ENCODE measurements around the gene GPD1L.

The GPD1L gene

GRCh38 chr3:32118215-32118614 lies 11.8 kb downstream of the GPD1L start:
- no peak overlapping the region for H3K27ac ChIP-seq (ENCODE audit: extremely low read depth, low read depth, low read length)
- ChIA-PET CTCF (no interaction called here), POLR2A (no interaction called here)
- no peak for TF ChIP-seq MYNN (tag by site-specific recombination; IDR thresholded peaks at IDR 0.05; ENCODE audit: borderline replicate concordance)
- no peak for TF ChIP-seq EGR2 (tag by site-specific recombination; IDR thresholded peaks at IDR 0.05; ENCODE audit: low read depth)
- TF ChIP-seq, protein P1, sequence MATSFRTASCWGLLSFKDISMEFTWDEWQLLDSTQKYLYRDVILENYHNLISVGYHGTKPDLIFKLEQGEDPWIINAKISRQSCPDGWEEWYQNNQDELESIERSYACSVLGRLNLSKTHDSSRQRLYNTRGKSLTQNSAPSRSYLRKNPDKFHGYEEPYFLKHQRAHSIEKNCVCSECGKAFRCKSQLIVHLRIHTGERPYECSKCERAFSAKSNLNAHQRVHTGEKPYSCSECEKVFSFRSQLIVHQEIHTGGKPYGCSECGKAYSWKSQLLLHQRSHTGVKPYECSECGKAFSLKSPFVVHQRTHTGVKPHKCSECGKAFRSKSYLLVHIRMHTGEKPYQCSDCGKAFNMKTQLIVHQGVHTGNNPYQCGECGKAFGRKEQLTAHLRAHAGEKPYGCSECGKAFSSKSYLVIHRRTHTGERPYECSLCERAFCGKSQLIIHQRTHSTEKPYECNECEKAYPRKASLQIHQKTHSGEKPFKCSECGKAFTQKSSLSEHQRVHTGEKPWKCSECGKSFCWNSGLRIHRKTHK (tag by site-specific recombination; IDR thresholded peaks at IDR 0.05) = no peak
- TF ChIP-seq ZNF639 (tag by site-specific recombination; IDR thresholded peaks at IDR 0.05) = no peak
- no peak for TF ChIP-seq ZFP37 (tag by site-specific recombination; IDR thresholded peaks at IDR 0.05)
- no peak for TF ChIP-seq ZNF112 (tag by site-specific recombination; IDR thresholded peaks at IDR 0.05)
- no peak for TF ChIP-seq ZNF654 (tag by site-specific recombination; IDR thresholded peaks at IDR 0.05; ENCODE audit: low read depth)
- no peak for TF ChIP-seq ZNF132 (tag by site-specific recombination; IDR thresholded peaks at IDR 0.05; ENCODE audit: borderline replicate concordance)
- no peak for TF ChIP-seq ZNF561 (tag by site-specific recombination; IDR thresholded peaks at IDR 0.05; ENCODE audit: borderline replicate concordance)
- no peak for TF ChIP-seq FEZF1 (tag by site-specific recombination; IDR thresholded peaks at IDR 0.05)
- TF ChIP-seq, protein P2, sequence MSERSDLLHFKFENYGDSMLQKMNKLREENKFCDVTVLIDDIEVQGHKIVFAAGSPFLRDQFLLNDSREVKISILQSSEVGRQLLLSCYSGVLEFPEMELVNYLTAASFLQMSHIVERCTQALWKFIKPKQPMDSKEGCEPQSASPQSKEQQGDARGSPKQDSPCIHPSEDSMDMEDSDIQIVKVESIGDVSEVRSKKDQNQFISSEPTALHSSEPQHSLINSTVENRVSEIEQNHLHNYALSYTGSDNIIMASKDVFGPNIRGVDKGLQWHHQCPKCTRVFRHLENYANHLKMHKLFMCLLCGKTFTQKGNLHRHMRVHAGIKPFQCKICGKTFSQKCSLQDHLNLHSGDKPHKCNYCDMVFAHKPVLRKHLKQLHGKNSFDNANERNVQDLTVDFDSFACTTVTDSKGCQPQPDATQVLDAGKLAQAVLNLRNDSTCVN (tag by site-specific recombination; optimal IDR thresholded peaks at IDR 0.05) = no peak
- no peak for TF ChIP-seq YY1 (tag by site-specific recombination; IDR thresholded peaks at IDR 0.05)
- TF ChIP-seq, protein P3, sequence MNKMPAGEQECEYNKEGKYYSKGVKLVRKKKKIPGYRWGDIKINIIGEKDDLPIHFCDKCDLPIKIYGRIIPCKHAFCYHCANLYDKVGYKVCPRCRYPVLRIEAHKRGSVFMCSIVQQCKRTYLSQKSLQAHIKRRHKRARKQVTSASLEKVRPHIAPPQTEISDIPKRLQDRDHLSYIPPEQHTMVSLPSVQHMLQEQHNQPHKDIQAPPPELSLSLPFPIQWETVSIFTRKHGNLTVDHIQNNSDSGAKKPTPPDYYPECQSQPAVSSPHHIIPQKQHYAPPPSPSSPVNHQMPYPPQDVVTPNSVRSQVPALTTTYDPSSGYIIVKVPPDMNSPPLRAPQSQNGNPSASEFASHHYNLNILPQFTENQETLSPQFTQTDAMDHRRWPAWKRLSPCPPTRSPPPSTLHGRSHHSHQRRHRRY (tag by site-specific recombination; IDR thresholded peaks at IDR 0.05) = no peak
- TF ChIP-seq ZNF48 (tag by site-specific recombination; IDR thresholded peaks at IDR 0.05) = no peak
- TF ChIP-seq ZNF707 (tag by site-specific recombination; IDR thresholded peaks at IDR 0.05) = no peak
- TF ChIP-seq ZNF664 (tag by site-specific recombination; IDR thresholded peaks at IDR 0.05) = no peak
- H3K9me3 ChIP-seq (ENCODE audit: control insufficient read depth, insufficient read depth, low read depth, low read length) = no peaks in the 10 kb centered on the region
- H3K4me3 ChIP-seq (ENCODE audit: low read depth, low read length) = no peak overlapping the region
- no peaks in the 10 kb centered on the region for H3K4me1 ChIP-seq (ENCODE audit: control insufficient read depth, insufficient read depth, low read length)
- no peaks in the 10 kb centered on the region for H3K36me3 ChIP-seq (ENCODE audit: control insufficient read depth in 2 of 2, insufficient read depth in 1 of 2, low read length in 2 of 2)

DNA sequence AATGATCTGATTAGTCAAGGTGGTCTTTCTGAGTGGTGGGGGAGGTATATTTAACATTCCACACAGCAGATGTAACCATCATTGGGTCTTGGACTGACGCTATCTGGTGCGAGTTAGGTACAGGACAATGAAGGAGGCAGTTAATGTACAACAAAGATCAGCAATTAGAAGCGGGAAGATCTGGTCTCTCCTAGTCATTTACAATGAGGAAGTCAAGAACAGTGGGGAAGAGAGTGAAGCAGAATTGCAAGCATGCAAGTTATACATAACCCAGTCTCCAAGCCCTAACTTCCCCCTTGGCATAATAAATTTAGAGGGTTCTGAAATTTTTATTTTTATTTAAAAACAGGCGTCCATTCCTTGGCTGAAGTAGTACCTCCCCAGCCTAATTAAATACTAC lies 14.1 kb downstream of the GPD1L start:
- H3K27ac ChIP-seq (ENCODE audit: extremely low read depth, low read depth, low read length) = no peak overlapping the region
- ChIA-PET POLR2A (no interaction called here), CTCF (no interaction called here)
- H3K4me1 ChIP-seq (ENCODE audit: control insufficient read depth, insufficient read depth, low read length) = no peaks in the 10 kb centered on the region
- H3K36me3 ChIP-seq (ENCODE audit: control insufficient read depth in 2 of 2, insufficient read depth in 1 of 2, low read length in 2 of 2) = no peaks in the 10 kb centered on the region
- H3K9me3 ChIP-seq (ENCODE audit: control insufficient read depth, insufficient read depth, low read depth, low read length) = no peaks in the 10 kb centered on the region
- H3K4me3 ChIP-seq (ENCODE audit: low read depth, low read length) = no peak overlapping the region
- no peak for TF ChIP-seq ZNF623 (tag by site-specific recombination; IDR thresholded peaks at IDR 0.05)
- TF ChIP-seq ZNF830 (tag by site-specific recombination; IDR thresholded peaks at IDR 0.05; ENCODE audit: low read depth) = no peak
- TF ChIP-seq ZNF423 (tag by site-specific recombination; IDR thresholded peaks at IDR 0.05) = no peak
- TF ChIP-seq ZNF184 (tag by site-specific recombination; IDR thresholded peaks at IDR 0.05) = no peak
- TF ChIP-seq, protein P4, sequence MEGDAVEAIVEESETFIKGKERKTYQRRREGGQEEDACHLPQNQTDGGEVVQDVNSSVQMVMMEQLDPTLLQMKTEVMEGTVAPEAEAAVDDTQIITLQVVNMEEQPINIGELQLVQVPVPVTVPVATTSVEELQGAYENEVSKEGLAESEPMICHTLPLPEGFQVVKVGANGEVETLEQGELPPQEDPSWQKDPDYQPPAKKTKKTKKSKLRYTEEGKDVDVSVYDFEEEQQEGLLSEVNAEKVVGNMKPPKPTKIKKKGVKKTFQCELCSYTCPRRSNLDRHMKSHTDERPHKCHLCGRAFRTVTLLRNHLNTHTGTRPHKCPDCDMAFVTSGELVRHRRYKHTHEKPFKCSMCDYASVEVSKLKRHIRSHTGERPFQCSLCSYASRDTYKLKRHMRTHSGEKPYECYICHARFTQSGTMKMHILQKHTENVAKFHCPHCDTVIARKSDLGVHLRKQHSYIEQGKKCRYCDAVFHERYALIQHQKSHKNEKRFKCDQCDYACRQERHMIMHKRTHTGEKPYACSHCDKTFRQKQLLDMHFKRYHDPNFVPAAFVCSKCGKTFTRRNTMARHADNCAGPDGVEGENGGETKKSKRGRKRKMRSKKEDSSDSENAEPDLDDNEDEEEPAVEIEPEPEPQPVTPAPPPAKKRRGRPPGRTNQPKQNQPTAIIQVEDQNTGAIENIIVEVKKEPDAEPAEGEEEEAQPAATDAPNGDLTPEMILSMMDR (tag by site-specific recombination; IDR thresholded peaks at IDR 0.05) = no peak
- no peak for TF ChIP-seq BCL11B (tag by site-specific recombination; IDR thresholded peaks at IDR 0.05; ENCODE audit: low read depth)
- no peak for TF ChIP-seq KLF7 (tag by site-specific recombination; IDR thresholded peaks at IDR 0.05; ENCODE audit: borderline replicate concordance)
- no peak for TF ChIP-seq ZFP3 (tag by site-specific recombination; IDR thresholded peaks at IDR 0.05; ENCODE audit: low read depth)
- TF ChIP-seq ZNF341 (tag by site-specific recombination; IDR thresholded peaks at IDR 0.05; ENCODE audit: low read depth) = no peak
- TF ChIP-seq ZNF777 (tag by site-specific recombination; IDR thresholded peaks at IDR 0.05; ENCODE audit: borderline replicate concordance) = no peak
- TF ChIP-seq MEIS1 (CRISPR knock-in tag; IDR thresholded peaks at IDR 0.05; ENCODE audit: borderline replicate concordance) = no peak
- TF ChIP-seq ZNF2 (tag by site-specific recombination; IDR thresholded peaks at IDR 0.05) = no peak
- no peak for TF ChIP-seq IKZF3 (tag by site-specific recombination; IDR thresholded peaks at IDR 0.05)
- TF ChIP-seq BCL6B (tag by site-specific recombination; IDR thresholded peaks at IDR 0.05) = no peak
